Measurements from ENCODE around the gene SCT.

Gene SCT

GRCh38 chr11:611001-611996, 15.7 kb downstream of the SCT start:
- no peak for DNase-seq (ENCODE audit: low read depth, low spot score)

GRCh38 chr11:610146-610801, 16.7 kb downstream of the SCT start:
- no peak for DNase-seq (ENCODE audit: low read depth, low spot score)

- DNase-seq (ENCODE audit: low read depth, low spot score): no peak
Observed at GRCh38 chr11:609341-609811, 17.6 kb downstream of the SCT start.

GRCh38 chr11:608791-609251, 18.2 kb downstream of the SCT start:
- DNase-seq (ENCODE audit: low read depth, low spot score): no peak

- DNase-seq (ENCODE audit: low read depth, low spot score): no peak
Observed at GRCh38 chr11:607971-608659, 18.9 kb downstream of the SCT start.

- DNase-seq (ENCODE audit: low read depth, low spot score): peak; percentile 36
Observed at GRCh38 chr11:607020-607780, 19.8 kb downstream of the SCT start.

GRCh38 chr11:606245-606644, 20.7 kb downstream of the SCT start:
- no peak for DNase-seq (ENCODE audit: low read depth, low spot score)

- DNase-seq (ENCODE audit: low read depth, low spot score): no peak
Observed at GRCh38 chr11:605286-606129, 21.5 kb downstream of the SCT start.

GRCh38 chr11:603154-603553, 23.8 kb downstream of the SCT start:
- no peak for DNase-seq (ENCODE audit: low read depth, low spot score)

GRCh38 chr11:601573-602245, 25.3 kb downstream of the SCT start:
- no peak for DNase-seq (ENCODE audit: low read depth, low spot score)

- DNase-seq (ENCODE audit: low read depth, low spot score): no peak
Observed at GRCh38 chr11:598005-598680, 28.8 kb downstream of the SCT start.

GRCh38 chr11:597166-597725, 29.7 kb downstream of the SCT start:
- peak; percentile 35 for DNase-seq (ENCODE audit: low read depth, low spot score)

GRCh38 chr11:596374-596773, 30.6 kb downstream of the SCT start:
- DNase-seq (ENCODE audit: low read depth, low spot score): no peak

GRCh38 chr11:595400-595799, 31.6 kb downstream of the SCT start:
- no peak for DNase-seq (ENCODE audit: low read depth, low spot score)

- no peak for DNase-seq (ENCODE audit: low read depth, low spot score)
Observed at GRCh38 chr11:593347-593746, 33.6 kb downstream of the SCT start.

GRCh38 chr11:592918-593317, 34.1 kb downstream of the SCT start:
- DNase-seq (ENCODE audit: low read depth, low spot score): no peak

GRCh38 chr11:592501-592900, 34.5 kb downstream of the SCT start:
- DNase-seq (ENCODE audit: low read depth, low spot score): no peak

- no peak for DNase-seq (ENCODE audit: low read depth, low spot score)
Observed at GRCh38 chr11:590997-591396, 36.0 kb downstream of the SCT start.

GRCh38 chr11:589798-590197, 37.2 kb downstream of the SCT start:
- DNase-seq (ENCODE audit: low read depth, low spot score): no peak
